Astrocyte (in vitro differentiated cells and primary cell): Measurements from ENCODE around the gene UNC80. TPM values are rescaled to one million over a fixed set of nuclear protein-coding genes. Genes with fewer than 3 reads are reported as not detected.

Experiments used
- total RNA-seq: library from RNA; stranded (reverse); gene quantifications from 2 replicates; pipeline ENCODE4 v1.2.1, GENCODE V29; 2021

Gene UNC80
- total RNA-seq, 1 donor from 2014 or later = 0.27 TPM

Other genes starting within 250 kb of the UNC80 start
- 62.1 and 67.9 TPM in 2 replicates for gene RPE, start 230.8 kb downstream of the UNC80 start, total RNA-seq